Hematopoietic multipotent progenitor cell (in vitro differentiated cells): Measurements from ENCODE around the gene ATRNL1. TPM values are rescaled to one million over a fixed set of nuclear protein-coding genes. Genes with fewer than 3 reads are reported as not detected.
"Not testable (repeated sequence)": the region's sequence is repeated elsewhere in the genome, so short reads cannot be mapped to it uniquely, and the experiment has no call there.

Experiments used
- DNase-seq, 3 donors: peaks; one replicate each; pipeline ENCODE4 v3.0.0-alpha.2; 2011 to 2015; ENCODE audit warnings: low read depth in 2 of 3, low spot score in 2 of 3
- total RNA-seq: library from RNA; depleted of rRNA; stranded (reverse); fragments of >200 nt; gene quantifications from one replicate; pipeline ENCODE4 v1.2.3, GENCODE V29; 2012

ATRNL1 gene
- total RNA-seq, 1 donor = under 0.01 TPM

DNA sequence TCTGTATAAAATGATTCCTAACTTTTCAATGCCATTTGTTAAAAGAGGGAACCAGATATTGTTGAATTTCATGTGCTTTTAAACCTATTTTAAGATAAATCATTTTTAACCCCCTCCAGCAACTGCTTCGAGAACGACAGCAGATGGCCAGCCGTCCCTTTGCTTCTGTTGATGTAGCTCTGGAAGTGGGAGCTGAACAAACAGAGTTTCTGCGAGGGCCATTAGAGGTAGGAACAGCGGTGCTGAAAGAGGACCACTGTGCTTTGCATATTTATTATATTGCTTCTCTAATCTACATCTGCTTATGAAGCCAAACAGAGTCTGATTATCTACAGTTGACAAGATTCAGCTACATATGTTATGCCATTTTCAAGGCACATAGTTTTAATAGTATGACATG, 634.0 kb downstream of the ATRNL1 start:
- DNase-seq = no peak

DNA sequence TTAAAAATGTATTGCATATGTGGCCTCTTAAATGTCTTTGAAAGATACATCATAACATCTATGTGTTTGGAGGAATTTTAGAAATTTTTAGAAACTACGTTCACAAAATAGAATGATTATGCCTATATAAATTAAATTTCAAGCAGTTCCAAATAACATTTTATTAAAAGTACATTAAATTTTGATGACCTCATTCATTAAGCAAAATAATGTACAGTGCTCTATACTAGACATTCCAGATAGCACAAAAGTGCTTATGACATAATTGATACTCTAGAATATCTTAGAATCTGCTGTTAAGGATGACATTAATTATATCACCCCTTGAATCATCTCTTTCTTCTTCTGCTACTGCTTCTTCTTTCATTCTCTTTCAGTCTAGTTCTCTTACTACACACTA, 650.9 kb downstream of the ATRNL1 start:
- no peak for DNase-seq

DNA sequence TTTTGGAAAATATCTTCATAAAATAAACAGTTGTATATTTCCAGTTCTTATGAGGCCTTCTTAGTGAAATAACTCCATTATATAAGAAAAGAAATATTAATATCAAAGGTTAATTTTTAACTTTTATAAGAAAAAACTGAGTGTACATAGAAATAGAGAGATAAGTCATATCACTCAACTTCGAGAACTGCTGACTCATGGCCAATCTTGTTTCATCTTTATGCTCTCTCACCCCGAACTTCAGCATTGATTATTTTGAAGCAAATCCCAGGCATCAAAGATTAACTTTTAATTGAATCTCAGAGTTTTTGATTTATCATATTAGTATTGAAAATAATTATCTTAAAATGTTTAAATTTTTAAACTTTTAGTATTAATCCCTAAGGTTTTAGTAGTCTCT, 652.8 kb downstream of the ATRNL1 start:
- DNase-seq = no peak

- DNase-seq = no peak
These were observed 654.6 kb downstream of the ATRNL1 start for GRCh38 chr10:115747811-115748210.

- not testable (repeated sequence) for DNase-seq
These were observed 665.3 kb downstream of the ATRNL1 start for GRCh38 chr10:115758488-115758887.

DNA sequence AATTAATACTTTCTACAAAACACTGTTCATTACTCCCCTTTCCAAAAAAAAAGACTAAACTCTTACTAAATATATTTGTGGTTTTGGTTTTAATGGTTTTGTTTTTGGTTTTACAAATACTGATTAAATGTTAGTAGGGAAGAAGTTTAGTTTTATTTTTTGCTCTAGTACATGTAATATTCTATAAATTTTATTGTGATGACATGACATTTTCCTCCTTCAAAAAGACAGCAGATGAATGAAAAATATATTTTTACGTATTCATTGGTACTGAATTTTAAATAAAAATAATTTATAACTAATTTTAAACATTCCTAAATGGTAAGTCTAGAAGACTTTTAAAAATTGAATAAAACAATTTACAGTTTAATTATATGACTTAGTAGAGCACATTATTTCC, 667.0 kb downstream of the ATRNL1 start:
- DNase-seq = no peak

- no peak for DNase-seq
These were observed 668.0 kb downstream of the ATRNL1 start for GRCh38 chr10:115761166-115761565.

- no peak for DNase-seq
These were observed 668.9 kb downstream of the ATRNL1 start for GRCh38 chr10:115762029-115762428.

DNA sequence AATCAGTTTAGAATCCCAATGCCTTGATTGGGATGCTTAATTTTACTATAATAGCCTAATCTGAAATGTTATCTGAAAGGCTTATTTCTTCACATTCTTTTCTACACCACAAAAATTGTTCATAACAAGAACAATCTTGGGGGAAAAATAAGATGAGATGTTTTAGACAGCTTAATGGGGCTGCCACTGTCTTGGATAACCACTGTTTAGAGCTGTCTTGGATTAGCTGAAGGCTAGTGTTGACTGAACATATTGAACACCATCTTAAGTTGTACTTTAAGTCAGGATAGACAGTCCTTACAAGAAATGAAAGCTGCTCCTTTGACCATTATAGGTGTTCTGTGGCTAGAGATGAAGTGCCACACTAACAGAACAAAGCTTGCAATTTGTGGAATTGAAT, 678.6 kb downstream of the ATRNL1 start:
- DNase-seq = no peak

GRCh38 chr10:115772606-115773005, 679.4 kb downstream of the ATRNL1 start:
- no peak for DNase-seq

DNA sequence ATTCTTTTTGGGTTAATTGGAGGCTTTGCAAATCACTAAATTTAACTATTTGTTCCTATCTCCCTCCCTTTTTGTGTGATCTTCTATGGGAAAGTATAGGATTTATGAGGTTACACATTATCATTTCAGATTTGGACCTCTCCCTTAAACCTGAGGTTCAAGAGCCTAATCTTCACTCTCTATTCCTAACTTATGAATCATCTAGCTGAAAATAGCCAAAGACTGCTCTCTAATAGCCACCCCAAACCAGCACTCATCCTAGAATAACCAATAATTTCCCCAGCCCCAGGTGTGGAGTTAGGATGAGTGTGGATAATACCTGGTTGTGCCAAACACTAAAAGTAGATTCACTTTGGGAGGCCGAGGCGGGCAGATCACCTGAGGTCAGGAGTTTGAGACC, 680.7 kb downstream of the ATRNL1 start:
- DNase-seq = no peak

- DNase-seq = no peak
These were observed 681.6 kb downstream of the ATRNL1 start for GRCh38 chr10:115774721-115775120.

- DNase-seq = no peak
These were observed 684.5 kb downstream of the ATRNL1 start for GRCh38 chr10:115777646-115778045.

- no peak for DNase-seq
These were observed 697.1 kb downstream of the ATRNL1 start for GRCh38 chr10:115790220-115790619.

- DNase-seq = no peak
These were observed 702.8 kb downstream of the ATRNL1 start for GRCh38 chr10:115795964-115796363.

DNA sequence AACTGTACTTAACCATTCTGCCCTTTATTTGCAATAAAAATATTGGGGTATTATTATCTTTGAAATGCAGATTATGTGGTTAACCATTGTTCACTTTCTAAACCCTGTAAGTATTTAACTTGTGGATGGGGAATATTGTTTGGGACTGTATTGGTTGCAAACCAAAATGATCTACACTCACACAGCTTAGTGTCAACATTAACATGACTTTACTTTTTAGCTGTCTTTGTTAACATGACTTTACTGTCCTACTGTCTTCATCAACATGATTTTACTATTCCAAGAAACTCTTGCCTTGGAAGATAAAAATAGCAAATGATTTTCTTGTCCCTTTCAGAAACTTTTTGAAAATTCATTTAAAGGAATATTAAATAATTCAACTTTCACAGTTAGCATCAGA, 708.3 kb downstream of the ATRNL1 start:
- no peak for DNase-seq

- DNase-seq = no peak
These were observed 708.8 kb downstream of the ATRNL1 start for GRCh38 chr10:115801992-115802391.

DNA sequence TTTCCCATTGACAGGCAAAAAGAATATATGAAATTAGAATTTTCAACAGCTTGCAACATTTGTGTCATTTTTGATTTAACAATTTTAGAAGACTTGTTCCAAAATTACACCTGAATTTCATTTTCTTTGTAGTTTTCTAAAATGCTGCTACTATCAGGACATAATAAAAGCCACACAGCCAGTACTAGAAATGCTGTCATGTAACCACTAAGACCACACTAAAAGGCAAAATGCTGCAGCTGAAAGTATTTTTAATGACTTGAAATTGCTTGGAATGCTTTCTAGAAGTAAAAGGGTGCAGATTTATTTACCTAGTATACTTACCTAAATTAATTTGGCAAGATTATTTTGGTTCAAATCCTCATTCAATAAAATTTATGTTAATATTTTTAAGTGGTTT, 709.7 kb downstream of the ATRNL1 start:
- no peak for DNase-seq

DNA sequence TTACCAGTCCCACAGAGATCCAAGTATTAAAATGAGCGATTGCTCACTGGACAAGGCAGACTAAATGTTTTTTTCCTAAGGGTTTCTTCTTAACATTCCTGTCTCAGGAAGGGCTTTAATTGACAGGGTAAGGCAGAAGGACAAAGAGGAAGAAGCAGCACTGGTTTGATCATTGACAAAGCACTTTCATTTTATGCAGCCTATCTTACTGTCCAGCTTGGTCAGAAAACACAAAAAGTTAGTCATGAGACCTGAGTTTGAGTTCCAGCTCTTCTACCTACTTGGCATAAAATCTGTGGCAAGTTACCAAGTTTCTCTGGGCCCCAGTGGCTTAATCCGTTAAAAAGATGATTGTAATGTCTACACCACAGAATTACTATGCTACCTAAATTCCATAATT, 721.4 kb downstream of the ATRNL1 start:
- DNase-seq = no peak

GRCh38 chr10:115818012-115818411, 724.8 kb downstream of the ATRNL1 start:
- no peak for DNase-seq

DNA sequence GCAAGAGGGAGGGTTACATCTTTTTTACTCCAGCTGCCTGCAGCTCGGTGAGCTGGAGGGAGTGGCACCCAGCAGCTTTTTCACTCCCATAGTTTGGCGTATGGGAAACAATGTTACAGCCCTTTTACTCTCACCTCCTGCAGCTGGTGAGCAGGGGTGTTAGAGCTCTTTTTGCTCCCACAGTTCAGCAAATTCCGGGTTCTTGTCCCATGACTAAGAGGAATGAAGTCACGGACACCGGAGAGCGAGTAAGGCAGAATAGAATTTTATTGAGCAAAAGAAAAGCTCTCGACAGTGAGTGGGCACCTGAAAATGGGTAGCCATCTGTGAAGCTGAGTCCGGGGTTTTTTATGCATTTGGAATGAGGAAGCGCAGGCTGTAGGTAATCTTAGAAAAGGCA, 733.2 kb downstream of the ATRNL1 start:
- DNase-seq = no peak

- no peak for DNase-seq
These were observed 734.3 kb downstream of the ATRNL1 start for GRCh38 chr10:115827231-115828009.

DNA sequence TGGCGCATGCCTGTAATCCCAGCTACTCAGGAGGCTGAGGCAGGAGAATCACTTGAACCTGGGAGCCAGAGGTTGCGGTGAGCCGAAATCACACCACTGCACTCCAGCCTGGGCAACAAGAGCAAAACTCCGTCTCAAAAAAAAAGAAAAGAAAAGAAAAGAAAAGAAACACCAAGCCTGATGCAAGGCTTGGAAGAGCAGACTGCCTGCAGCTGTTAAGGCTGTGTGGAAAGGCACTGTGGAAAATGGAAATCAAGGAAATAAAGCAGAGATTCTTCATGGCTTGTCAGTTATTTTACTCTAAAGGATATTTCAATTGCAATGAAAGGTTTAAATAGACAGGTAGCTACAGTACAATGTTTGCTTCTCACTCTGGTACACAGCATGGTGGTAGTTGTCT, 735.0 kb downstream of the ATRNL1 start:
- DNase-seq = not testable (repeated sequence)
